ENCODE measurements around the gene WFDC9.
"Not testable (repeated sequence)": the region's sequence is repeated elsewhere in the genome, so short reads cannot be mapped to it uniquely, and the experiment has no call there.

Gene WFDC9

DNA sequence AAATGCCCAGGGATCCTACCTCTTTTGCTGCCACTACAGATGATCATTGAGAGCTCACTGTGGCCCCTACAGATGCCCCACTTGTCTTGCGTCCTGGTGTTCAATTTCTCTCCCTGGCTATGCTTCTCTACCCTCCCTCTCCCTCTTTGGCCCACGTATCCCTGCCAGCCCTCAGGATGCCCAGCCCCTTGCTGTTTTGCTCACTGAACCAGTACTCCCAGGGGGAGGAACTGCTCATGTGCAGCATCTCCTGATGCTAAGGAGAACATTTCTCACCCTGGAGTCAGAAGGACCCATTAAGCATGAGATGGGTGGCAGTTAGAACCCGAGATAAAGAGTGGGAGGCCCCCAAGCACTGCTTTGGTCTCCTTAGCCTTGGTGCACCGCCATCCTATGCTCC lies at the start of gene WFDC9:
TSS of gene WFDC9 (minus strand) at position 101 of the 400 bp plus-strand sequence. CDS start 21,103 bp downstream, outside the sequence.
- DNase-seq (ENCODE audit: low read depth), result no peak

GRCh38 chr20:45679650-45680049 lies 48.6 kb upstream of the WFDC9 start:
- DNase-seq (ENCODE audit: low read depth), result no peak

GRCh38 chr20:45672765-45673164 lies 41.7 kb upstream of the WFDC9 start:
- no peak for DNase-seq (ENCODE audit: low read depth)

DNA sequence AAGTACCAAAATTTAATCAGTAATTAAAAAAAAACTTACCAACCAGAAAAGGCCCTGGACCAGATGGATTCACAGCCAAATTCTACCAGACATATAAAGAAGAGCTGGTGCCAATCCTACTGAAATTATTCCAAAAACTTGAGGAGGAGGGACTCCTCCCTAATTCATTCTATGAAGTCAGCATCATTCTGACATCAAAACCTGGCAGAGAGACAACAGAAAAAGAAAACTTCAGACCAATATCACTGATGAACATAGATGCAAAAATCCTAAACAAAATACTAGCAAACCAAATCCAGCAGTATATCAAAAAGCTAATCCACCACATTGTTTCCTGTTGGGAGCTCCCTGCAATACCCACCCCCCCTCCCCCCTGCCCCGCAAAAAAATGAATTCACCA lies 39.1 kb upstream of the WFDC9 start, which contains the start of gene WFDC11:
TSS of gene WFDC11 (minus strand) at position 101 of the 400 bp plus-strand sequence. CDS start 19,639 bp downstream, outside the sequence.
- no peak for DNase-seq (ENCODE audit: low read depth)

GRCh38 chr20:45657038-45657437 lies 26.0 kb upstream of the WFDC9 start:
- not testable (repeated sequence) for DNase-seq (ENCODE audit: low read depth)

- not testable (repeated sequence) for DNase-seq (ENCODE audit: low read depth)
These were observed 20.6 kb upstream of the WFDC9 start for GRCh38 chr20:45651726-45652125.

DNA sequence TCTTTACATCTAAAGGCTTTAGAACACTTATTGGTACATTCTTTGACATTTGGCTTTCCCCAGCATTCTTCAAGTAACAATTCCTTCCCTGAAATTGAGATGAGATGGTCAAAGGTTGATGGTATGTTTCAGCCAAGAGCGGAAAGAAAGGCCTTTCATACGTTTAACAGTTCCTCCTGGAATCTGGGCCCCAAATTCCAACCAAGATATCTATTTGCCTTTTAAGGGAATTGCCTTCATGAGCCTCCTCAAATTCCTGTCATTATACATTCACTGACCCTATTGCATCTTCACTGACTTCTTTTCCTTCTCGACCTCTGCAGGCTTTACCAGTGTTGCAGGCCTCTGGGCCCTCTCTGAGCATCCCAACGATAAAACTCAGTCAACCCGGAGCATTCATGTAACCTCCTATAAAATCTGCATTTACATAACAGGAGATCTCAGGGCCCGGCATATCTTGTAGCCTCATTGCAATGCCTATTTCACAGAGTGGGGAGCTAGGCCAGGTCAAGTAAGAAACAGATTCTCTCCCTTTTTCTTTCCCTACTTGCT lies 18.3 kb upstream of the WFDC9 start:
- no peak for DNase-seq (ENCODE audit: low read depth)

- DNase-seq (ENCODE audit: low read depth), result no peak
These were observed 16.5 kb upstream of the WFDC9 start for GRCh38 chr20:45647441-45648050.

DNA sequence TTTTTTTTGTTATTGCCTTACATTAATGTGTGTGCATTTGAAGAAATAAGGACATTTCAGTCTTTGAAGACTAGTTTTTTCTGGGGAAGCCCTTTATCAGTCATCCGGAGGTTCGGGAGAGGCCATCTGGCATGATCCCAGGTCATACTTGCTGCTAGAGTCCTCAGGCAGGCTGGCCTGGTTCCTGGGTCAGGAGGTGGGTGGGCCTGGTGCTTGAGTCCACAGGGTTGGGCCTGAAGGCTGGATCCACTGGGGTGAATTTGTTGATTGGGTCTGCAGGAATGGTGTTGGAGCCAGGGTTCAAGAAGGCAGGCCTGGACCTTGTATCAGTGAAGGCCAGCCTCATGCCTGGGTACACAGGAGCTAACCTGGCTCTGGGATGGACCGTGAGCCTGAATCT lies 15.8 kb upstream of the WFDC9 start:
- no peak for DNase-seq (ENCODE audit: low read depth)

GRCh38 chr20:45645869-45646268 lies 14.8 kb upstream of the WFDC9 start:
- not testable (repeated sequence) for DNase-seq (ENCODE audit: low read depth)

- DNase-seq (ENCODE audit: low read depth), result not testable (repeated sequence)
These were observed 10.0 kb upstream of the WFDC9 start for GRCh38 chr20:45641076-45641475.

DNA sequence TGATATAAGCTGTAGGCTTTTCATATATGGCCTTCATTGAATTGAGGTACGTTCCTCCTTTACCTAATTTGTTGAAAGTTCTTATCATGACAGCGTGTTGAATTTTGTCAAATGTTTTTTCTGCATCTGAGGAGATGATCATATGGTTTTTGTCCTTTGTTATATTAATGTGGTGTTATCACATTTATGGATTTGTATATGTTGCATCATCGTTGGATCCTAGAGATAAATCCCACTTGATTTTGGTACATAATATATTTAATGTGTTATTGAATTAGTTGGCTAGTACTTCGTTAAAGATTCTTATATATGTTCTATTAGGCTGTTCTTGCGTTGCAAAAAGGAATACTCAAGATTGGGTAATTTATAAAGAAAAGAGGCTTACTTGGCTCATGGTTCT lies 8.6 kb upstream of the WFDC9 start:
- no peak for DNase-seq (ENCODE audit: low read depth)

- DNase-seq (ENCODE audit: low read depth), result no peak
These were observed 5.4 kb upstream of the WFDC9 start for GRCh38 chr20:45636513-45636912.

- no peak for DNase-seq (ENCODE audit: low read depth)
These were observed 713 bp downstream of the WFDC9 start for GRCh38 chr20:45630371-45630770.

GRCh38 chr20:45629496-45630100 lies 1.5 kb downstream of the WFDC9 start, which contains the start of gene WFDC10A:
WFDC10A (plus strand) TSS chr20:45629739; CDS start chr20:45629814, 75 bp downstream.
- no peak for DNase-seq (ENCODE audit: low read depth)

- DNase-seq (ENCODE audit: low read depth), result no peak
These were observed 4.5 kb downstream of the WFDC9 start for GRCh38 chr20:45626540-45626939.

GRCh38 chr20:45621593-45621992 lies 9.5 kb downstream of the WFDC9 start:
- no peak for DNase-seq (ENCODE audit: low read depth)

- no peak for DNase-seq (ENCODE audit: low read depth)
These were observed 13.5 kb downstream of the WFDC9 start for GRCh38 chr20:45617591-45617990.

GRCh38 chr20:45612314-45612713 lies 18.8 kb downstream of the WFDC9 start:
- no peak for DNase-seq (ENCODE audit: low read depth)

DNA sequence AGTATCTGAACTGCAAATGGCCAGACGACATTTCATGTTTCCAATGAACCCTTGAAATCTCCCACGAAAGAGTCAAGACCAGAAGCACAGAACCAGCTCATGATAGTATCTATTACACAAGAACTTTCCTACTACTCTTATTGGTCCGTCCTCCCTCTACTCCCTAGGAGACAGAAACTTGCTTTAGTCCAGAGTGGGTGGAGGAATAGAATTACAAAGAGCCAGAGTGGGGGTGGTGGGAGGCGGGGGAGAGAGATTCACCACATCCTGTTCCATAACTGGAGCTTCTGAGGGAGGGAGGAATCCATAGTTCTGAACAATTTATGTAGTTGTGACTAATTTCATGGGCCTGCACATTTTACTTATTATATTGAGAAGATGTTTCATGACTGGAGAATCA lies 20.0 kb downstream of the WFDC9 start:
- DNase-seq (ENCODE audit: low read depth), result no peak

DNA sequence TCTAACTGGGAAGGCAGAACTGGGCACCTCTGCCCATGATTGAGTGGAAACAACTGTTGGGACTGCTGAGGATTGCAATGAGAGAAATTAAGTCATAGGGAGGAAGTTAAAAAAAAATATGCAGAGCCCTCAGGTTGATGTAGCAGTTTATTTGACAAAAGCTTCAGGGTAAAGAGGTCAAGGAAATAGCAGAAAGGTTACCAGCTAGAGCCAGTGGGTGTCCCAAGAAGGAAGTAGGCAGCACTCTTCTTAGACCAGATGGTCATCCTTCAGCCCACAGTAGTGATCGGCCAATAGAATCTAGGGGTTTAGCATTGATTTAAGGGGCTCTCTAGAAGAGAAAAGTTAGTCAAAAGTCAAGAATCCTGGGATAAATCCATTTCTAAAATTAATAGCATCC lies 23.3 kb downstream of the WFDC9 start:
- DNase-seq (ENCODE audit: low read depth), result no peak

DNA sequence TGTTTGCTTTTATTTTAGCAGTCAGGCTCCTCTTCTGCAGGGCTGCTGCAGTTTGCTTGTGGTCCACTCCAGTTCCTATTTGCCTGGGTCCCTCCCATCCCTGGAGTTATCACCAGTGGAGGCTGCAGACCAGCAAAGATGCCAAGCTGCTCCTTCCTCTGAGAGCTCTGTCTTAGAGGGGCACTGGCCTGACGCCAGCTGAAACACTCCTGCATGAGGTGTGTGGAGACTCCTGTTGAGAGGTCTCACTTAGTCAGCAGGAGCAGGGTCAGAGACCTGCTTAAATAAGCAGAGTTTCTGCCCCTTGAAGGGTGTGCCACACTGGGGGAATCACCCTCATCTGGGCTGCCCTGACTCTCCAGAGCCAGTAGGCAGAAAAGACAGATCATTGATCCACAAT lies 35.8 kb downstream of the WFDC9 start:
- DNase-seq (ENCODE audit: low read depth), result no peak

DNA sequence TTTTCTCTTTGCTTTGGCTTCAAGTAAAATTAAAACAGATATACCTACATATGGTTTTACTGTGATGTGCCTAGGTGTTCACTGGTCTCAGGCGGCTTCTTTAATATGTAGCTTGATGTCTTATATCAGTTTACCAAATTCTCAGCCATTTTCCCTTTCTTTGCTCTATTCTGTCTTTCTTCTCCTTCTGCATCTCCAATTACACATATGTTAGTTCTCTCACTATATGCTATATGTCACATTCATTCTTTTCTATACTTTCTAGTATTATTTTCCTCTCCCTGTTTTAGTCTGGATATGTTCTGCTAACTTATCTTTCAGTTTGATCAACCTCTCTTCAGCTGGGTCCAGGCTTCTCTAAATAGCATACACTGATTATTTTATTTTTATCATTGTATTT lies 37.6 kb downstream of the WFDC9 start:
- DNase-seq (ENCODE audit: low read depth), result no peak

Measured in stimulated activated CD8-positive, alpha-beta memory T cell treated with anti-CD3 and anti-CD28 coated beads, Interleukin-12 subunit alpha, Interleukin-12 subunit beta, amount 100 ng/mL, for 4 hours (primary cell).